HG02610 (cell line): ENCODE results near the gene YAF2.
A peak's percentile ranks its signal among the peaks of the same experiment; 100 is the strongest.

Experiments
- ATAC-seq: cut with Tn5 transposase; IDR thresholded peaks from one replicate; pipeline ENCODE4 v1.9.1; 2021; ENCODE audit warnings: mild to moderate bottlenecking, moderate library complexity; ENCODE audit not compliant: unreplicated experiment

The YAF2 gene, protein sequence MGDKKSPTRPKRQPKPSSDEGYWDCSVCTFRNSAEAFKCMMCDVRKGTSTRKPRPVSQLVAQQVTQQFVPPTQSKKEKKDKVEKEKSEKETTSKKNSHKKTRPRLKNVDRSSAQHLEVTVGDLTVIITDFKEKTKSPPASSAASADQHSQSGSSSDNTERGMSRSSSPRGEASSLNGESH

DNA sequence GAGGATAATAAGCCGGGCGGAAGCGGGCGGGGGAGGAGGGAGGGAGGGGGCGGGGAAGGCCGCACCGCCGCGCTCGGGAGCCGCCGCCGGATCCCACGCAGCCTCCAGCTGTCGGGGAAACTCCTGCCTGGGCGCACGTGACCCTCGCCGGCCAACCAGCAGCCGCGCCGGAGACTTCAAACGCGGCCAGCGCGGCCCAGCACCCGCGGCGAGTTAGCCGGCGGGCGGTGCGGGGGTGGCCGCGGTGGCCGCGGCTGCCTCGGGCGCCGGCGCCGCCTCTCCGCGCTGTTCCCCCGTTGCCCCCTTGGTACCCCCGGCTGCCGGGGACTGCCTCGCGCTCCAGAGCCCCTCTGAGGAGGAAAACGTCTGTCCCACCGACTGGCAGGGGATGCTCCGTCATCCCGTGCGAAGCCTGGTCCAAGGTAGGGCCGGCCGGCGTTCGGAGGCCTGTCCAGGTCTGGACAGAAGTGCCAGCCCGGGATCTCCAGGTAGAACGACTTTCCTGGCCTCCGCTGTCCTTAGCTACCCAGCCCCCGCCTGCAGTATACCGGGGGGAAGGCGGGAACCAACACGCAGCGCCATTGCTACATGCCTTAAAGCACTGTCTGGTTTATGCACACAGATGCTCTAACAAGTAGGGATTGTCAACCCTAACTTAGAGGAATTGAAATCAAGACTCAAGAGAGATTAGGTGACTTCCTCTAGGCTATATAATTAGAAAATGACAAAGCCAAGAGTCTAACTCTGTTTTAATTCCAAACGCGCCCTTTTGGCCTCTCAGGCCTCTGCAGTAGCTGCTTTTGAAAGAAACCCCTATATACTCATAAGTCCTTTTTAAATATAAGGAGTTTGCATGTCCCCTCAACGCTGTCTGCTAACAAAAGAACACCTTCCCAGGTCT is at the start of gene YAF2:
YAF2 (minus strand) TSS at position 9 of the 901 bp plus-strand sequence. CDS start 68 bp downstream, outside the sequence.
- peak; percentile 83 for ATAC-seq

- no peak for ATAC-seq
Observed at GRCh38 chr12:42286741-42287140, 48.7 kb upstream of the YAF2 start.

GRCh38 chr12:42285431-42285830 is 47.4 kb upstream of the YAF2 start:
- ATAC-seq, result no peak

DNA sequence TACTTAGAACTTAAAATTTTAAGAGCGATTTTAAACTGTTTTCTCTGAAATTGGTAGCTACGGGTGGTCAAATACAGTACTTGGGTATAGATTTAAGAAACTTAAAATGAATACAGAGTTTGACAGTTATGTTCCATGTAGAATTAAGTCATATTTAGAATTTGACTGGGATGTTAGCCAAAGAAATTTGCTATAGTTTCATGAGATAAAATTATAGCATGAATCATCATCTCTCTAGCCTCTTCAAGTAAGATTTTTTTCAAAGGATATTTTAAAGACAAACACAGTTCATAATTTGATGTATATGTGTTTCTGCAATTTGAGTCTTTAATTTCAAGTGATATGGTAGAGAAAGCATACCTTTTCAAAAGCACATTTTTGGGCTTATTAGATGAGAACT is 46.8 kb upstream of the YAF2 start:
- ATAC-seq, result no peak

DNA sequence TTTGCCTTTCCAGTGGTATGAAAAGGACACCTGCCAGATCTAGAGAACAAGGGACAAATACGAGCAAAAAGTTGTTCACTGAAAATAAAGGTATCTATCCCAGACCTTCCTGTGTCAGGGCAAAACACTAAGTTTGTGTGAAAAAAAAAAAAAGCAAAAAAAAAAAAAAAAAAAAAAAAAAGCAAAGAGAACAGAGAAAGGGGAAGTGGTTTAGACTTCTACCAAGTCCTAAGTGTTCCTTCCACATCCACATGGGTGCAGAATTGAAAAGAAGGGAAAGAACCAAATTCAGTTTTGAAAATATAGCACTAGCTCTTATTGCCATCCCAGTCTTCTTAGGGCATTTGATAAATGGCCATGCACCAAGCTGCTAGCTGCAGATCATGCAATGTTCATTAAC is 46.1 kb upstream of the YAF2 start:
- peak; percentile 60 for ATAC-seq

GRCh38 chr12:42283739-42284138 is 45.7 kb upstream of the YAF2 start:
- ATAC-seq, result peak; percentile 20

GRCh38 chr12:42282294-42282693 is 44.2 kb upstream of the YAF2 start:
- ATAC-seq, result no peak

DNA sequence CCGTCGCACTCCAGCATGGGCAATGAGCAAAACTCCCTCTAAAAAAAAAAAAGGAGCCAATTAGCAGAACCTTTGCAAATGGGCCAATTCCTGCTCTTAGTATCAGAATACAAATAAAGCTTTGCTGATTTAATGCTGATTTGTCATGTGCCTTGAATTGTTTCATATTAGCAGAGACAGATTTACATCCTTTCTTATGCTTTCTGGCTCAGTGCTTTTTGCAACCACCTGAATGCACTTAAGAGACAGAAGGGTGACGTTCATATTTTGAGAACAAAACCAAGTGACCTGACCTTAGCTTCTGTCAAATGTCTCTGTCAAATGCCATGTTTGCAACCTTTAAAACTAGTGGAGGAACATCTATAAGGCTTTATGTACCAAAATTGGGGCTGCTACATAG is 43.8 kb upstream of the YAF2 start:
- no peak for ATAC-seq

DNA sequence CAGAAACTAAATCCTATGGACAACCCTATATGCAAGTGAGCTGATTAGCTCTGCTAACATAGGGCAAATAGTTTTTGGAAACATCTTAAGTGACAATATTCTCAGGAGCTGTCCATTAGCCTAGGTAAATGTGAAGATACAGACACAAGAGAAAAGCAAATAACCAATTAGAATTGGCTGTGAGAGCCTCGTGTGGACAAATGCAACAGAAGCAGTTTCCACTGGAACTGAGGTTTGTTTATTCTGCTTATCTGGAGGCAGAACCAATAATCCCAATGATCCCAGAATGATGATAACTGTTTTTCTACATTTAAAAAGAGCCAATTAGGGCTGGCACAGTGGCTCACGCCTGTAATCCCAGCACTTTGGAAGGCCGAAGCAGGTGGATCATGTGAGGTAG is 43.2 kb upstream of the YAF2 start:
- ATAC-seq, result no peak

- ATAC-seq, result no peak
Observed at GRCh38 chr12:42278128-42278510, 40.1 kb upstream of the YAF2 start.

DNA sequence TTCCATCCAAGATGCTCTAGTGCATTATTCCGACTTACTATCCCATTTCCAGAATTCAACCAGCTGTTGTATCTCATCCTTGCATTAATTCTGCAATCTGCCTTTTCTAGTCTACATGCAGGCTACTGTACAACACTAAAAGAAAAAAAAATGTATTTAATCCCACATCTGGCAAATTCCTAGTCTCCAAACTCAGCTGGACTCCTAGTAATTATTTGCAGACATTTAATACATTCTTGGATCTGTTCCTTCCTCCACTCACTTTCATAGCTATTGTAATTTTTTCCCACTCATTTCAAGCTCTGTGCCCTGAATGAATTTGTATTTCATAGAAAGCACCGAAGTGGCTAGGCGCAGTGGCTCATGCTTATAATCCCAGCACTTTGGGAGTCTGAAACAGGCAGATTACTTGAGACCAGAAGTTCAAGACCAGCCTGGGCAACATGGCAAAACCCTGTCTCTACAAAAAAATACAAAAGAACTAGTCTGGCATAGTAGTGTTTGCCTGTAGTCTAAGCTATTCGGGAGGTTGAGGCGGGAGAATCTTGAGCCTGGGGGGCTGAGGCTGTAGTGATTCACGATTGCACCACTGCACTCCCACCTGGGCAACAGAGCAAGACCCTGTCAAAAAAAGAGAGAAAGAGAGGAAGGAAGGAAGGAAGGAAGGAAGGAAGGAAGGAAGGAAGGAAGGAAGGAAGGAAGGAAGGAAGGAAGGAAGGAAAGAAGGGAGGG is 39.5 kb upstream of the YAF2 start:
- no peak for ATAC-seq

GRCh38 chr12:42275499-42275898 is 37.5 kb upstream of the YAF2 start:
- ATAC-seq, result no peak

DNA sequence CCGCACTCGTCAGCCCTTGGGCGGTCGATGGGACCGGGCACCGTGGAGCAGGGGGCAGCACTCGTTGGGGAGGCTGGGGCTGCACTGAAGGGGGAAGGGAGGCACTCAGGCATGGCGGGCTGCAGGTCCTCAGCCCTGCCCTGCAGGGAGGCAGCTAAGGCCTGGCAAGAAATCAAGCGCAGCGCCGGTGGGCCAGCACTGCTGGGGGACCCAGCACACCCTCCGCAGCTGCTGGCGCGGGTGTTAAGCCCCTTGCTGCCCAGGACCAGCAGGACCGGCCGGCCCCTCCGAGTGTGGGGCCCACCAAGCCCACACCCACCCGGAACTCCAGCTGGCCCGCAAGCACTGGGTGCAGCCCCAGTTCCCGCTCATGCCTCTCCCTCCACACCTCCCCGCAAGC is 35.7 kb upstream of the YAF2 start:
- ATAC-seq, result no peak

DNA sequence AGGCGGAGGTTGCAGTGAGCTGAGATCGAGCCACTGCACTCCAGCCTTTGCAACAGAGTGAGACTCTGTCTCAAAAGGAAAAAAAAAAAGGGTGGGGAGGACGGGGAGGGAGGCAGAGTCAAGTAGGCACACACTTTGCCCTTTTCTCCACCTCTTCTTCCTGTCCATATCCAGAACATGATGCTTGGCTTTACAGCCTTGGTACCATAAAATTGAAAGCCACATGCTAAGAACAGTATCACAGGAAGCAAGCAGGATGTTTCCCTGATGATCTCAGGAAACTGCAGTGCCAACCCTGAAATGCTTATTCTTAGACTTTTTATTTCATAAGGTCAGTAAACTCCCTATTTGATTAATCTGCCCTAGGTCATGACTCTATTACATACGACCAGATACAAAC is 32.5 kb upstream of the YAF2 start:
- ATAC-seq, result no peak

DNA sequence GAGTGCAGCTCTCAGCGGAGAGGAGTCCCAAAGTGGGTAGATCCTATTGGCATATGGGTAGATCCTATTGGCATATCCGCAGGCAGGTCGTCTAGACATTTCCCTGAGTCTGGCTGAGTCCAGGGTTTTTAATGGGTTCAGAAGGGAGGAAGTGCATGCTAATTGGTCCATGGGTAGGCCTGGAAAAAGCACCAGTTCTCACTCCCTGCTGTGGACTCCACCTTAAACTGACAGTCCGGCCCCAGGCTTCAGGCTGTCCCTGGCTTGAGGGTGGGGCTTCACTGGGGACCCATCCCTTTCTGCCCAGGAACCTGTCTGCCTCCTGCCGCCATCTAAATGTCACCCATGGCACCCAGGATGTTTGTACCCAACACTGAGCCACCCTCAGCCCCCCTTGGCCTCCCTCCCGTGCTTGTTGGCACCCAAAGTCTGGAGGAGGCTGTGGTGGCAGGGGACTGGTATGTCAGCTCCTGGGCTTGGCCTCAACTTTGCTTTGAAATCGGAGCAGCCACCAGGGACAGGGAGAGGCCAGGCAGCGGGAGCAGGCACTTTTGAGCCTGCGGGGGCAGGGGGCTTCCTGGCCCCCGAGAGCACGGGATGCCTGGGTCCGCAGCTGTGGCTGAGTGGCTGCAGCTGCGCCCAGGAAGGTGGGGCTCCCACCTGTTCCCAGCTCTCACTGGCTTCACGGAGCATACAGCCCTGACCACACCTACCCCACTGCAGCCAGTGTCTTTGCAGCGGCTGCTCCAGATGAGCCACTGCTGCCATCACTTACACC is 29.6 kb upstream of the YAF2 start:
- ATAC-seq, result no peak

GRCh38 chr12:42266579-42267230 is 28.7 kb upstream of the YAF2 start:
- no peak for ATAC-seq

- no peak for ATAC-seq
Observed at GRCh38 chr12:42262271-42262670, 24.2 kb upstream of the YAF2 start.

DNA sequence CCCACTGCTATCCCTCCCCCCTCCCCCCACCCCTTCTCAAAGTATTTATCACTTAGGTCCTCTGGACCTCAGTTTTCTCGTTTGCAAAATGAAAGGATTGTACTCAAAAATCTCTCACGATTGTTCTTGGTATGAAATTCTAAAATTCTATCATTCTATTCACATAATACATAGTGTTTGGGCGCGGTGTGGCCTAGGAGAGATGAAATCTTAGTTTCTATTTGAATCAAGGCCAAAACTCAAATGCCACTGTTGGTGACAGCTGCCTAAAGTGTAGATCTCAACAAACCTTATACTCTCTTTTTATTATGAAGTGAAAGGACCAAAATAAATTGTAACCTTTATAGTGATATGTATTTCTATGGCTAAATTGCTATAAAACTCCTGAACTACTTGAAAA is 23.7 kb upstream of the YAF2 start:
- no peak for ATAC-seq

DNA sequence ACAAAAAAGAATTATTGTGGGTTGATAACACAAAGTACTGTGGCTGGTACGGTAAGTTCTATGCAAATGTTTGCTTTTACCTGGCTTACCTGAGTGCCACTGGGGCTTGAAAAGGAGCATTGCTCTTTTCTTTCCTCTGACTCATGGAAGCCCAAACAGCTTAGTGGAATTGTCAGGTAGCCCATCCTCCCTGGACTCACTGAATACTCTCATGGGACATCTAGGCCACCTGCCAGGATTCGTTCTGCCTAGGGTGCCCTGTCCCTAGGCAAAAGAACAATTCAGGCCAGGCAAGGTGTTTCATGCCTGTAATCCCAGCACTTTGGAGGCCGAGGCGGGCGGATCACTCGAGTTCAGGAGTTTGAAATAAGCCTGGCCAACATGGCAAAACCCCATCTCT is 22.5 kb upstream of the YAF2 start:
- no peak for ATAC-seq

DNA sequence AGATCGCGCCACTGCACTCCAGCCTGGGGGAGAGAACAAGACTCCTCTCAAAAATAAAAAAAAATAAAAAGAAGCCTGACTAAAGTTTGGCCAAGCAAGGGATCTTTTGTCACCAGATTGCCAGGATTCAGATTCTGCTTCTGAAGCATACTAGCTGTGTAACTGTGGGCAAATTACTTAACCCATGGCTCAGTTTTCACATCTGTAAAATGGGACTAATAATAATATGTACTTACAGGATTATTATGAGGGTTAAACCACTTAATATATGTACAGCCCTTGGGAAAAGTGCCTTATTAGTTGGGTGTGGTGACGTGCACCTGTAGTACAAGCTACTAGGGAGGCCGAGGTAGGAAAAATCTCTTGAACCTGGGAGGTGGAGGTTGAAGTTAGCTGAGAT is 21.7 kb upstream of the YAF2 start:
- ATAC-seq, result no peak

- peak; percentile 77 for ATAC-seq
Observed at GRCh38 chr12:42255866-42256261, 17.8 kb upstream of the YAF2 start.
